HG03103 (cell line): ENCODE results near the gene KLF14.
"Not testable (repeated sequence)": the region's sequence is repeated elsewhere in the genome, so short reads cannot be mapped to it uniquely, and the experiment has no call there.

Experiments used
- ATAC-seq: cut with Tn5 transposase; IDR thresholded peaks from one replicate; pipeline ENCODE4 v1.9.1; 2021; ENCODE audit warnings: low read depth; ENCODE audit not compliant: unreplicated experiment

Gene KLF14

GRCh38 chr7:130721486-130722277, 12.3 kb downstream of the KLF14 start:
- ATAC-seq = no peak

- no peak for ATAC-seq
Observed at GRCh38 chr7:130719541-130719940, 14.5 kb downstream of the KLF14 start.

- ATAC-seq = no peak
Observed at GRCh38 chr7:130712416-130712815, 21.6 kb downstream of the KLF14 start.

GRCh38 chr7:130708766-130709165, 25.2 kb downstream of the KLF14 start:
- no peak for ATAC-seq

- no peak for ATAC-seq
Observed at GRCh38 chr7:130708001-130708400, 26.0 kb downstream of the KLF14 start.

GRCh38 chr7:130703851-130704250, 30.2 kb downstream of the KLF14 start:
- no peak for ATAC-seq

- ATAC-seq = no peak
Observed at GRCh38 chr7:130701650-130702049, 32.4 kb downstream of the KLF14 start.

GRCh38 chr7:130700760-130701159, 33.2 kb downstream of the KLF14 start:
- ATAC-seq = no peak

- no peak for ATAC-seq
Observed at GRCh38 chr7:130699686-130700085, 34.3 kb downstream of the KLF14 start.

- no peak for ATAC-seq
Observed at GRCh38 chr7:130697820-130698219, 36.2 kb downstream of the KLF14 start.

- ATAC-seq = no peak
Observed at GRCh38 chr7:130695840-130696239, 38.2 kb downstream of the KLF14 start.

GRCh38 chr7:130692396-130692795, 41.6 kb downstream of the KLF14 start:
- not testable (repeated sequence) for ATAC-seq

- no peak for ATAC-seq
Observed at GRCh38 chr7:130689683-130690082, 44.3 kb downstream of the KLF14 start.

GRCh38 chr7:130683026-130683425, 51.0 kb downstream of the KLF14 start:
- no peak for ATAC-seq
